CD4-positive, alpha-beta memory T cell (primary cell): ENCODE data around the gene SORL1. TPM values are rescaled to one million over a fixed set of nuclear protein-coding genes. Genes with fewer than 3 reads are reported as not detected.

Source experiments
- CTCF ChIA-PET: fragments of 350-600 bp; sonication (Branson Sonifier 250); formaldehyde crosslinking; loops from one replicate; lab custom pipeline; 2021; ENCODE audit warnings: inconsistent platforms; ENCODE audit not compliant: partially characterized antibody; lab: Charles Lee
- POLR2A ChIA-PET: fragments of 350-600 bp; sonication (Branson Sonifier 250); formaldehyde crosslinking; loops from one replicate; lab custom pipeline; 2021; ENCODE audit not compliant: partially characterized antibody; lab: Charles Lee
- DNase-seq, 5 donors: peaks; one replicate each; pipeline versions ENCODE4 v3.0.0 to v3.0.0-alpha.2; 2020 to 2022; ENCODE audit warnings: mixed read lengths in 1 of 5
- H3K27ac ChIP-seq: one replicate; pipeline ENCODE4 v1.7.0; 2013; ENCODE audit warnings: low read depth, low read length
- H3K27me3 ChIP-seq: 2 replicates; pipeline ENCODE4 v1.7.0; 2013; ENCODE audit warnings: mild to moderate bottlenecking, low read length, moderate library complexity; ENCODE audit not compliant: insufficient read depth
- H3K36me3 ChIP-seq: 2 replicates; pipeline ENCODE4 v1.7.0; 2013; ENCODE audit warnings: mild to moderate bottlenecking, low read length, moderate library complexity; ENCODE audit not compliant: insufficient read depth
- H3K4me1 ChIP-seq: 2 replicates; pipeline ENCODE4 v1.7.0; 2013; ENCODE audit warnings: mild to moderate bottlenecking, low read length, moderate library complexity; ENCODE audit not compliant: insufficient read depth
- H3K4me3 ChIP-seq, 2 donors: one replicate each; pipeline ENCODE4 v1.7.0; 2013; ENCODE audit warnings: low read length in 2 of 2, mild to moderate bottlenecking in 1 of 2
- H3K9me3 ChIP-seq, 2 donors: one replicate each; pipeline ENCODE4 v1.7.0; 2013; ENCODE audit warnings: low read length in 2 of 2, control low read depth in 1 of 2; ENCODE audit not compliant: control insufficient read depth in 1 of 2
- H3K27ac Mint-ChIP-seq, 7 donors: one replicate each; pipeline ENCODE4 v1.8.0; 2020 to 2021; ENCODE audit warnings: mixed read lengths in 7 of 7, mild to moderate bottlenecking in 6 of 7, inconsistent platforms in 3 of 7, moderate library complexity in 3 of 7
- H3K27me3 Mint-ChIP-seq, 2 donors: one replicate each; pipeline ENCODE4 v1.8.0; 2020 to 2021; ENCODE audit warnings: mixed read lengths in 2 of 2
- H3K36me3 Mint-ChIP-seq, 2 donors: one replicate each; pipeline ENCODE4 v1.8.0; 2020 to 2021; ENCODE audit warnings: mixed read lengths in 2 of 2, inconsistent platforms in 1 of 2, mild to moderate bottlenecking in 1 of 2
- H3K4me1 Mint-ChIP-seq, 4 donors: one replicate each; pipeline ENCODE4 v1.8.0; 2020 to 2021; ENCODE audit warnings: mixed read lengths in 4 of 4, mild to moderate bottlenecking in 1 of 4
- H3K4me3 Mint-ChIP-seq, 8 donors: one replicate each; pipeline ENCODE4 v1.8.0; 2020 to 2021; ENCODE audit warnings: mixed read lengths in 8 of 8, mild to moderate bottlenecking in 7 of 8, moderate library complexity in 6 of 8, inconsistent platforms in 3 of 8
- H3K9me3 Mint-ChIP-seq, 8 donors: one replicate each; pipeline ENCODE4 v1.8.0; 2020 to 2021; ENCODE audit warnings: mixed read lengths in 8 of 8, mild to moderate bottlenecking in 5 of 8, inconsistent platforms in 3 of 8, moderate library complexity in 1 of 8
- intact Hi-C: fragments of 100-400 bp; cut with micrococcal nuclease; formaldehyde crosslinking; loops from one replicate; pipeline ENCODE4 v1.15.1; 2023
- polyA plus RNA-seq, 2 donors: library from polyadenylated mRNA; unstranded; fragments of 300-500 nt; fragmentation: Illumina TruSeq; gene quantifications; one replicate each; pipeline ENCODE4 v1.2.3, GENCODE V29; 2021
- total RNA-seq, 2 experiments: library from RNA; stranded (reverse); gene quantifications; one replicate each; pipeline ENCODE4 v1.2.3, GENCODE V29; 2021

Gene SORL1
- total and polyA plus RNA-seq, 4 experiments from 2014 or later, result 159 to 660 (median 446) TPM

DNA sequence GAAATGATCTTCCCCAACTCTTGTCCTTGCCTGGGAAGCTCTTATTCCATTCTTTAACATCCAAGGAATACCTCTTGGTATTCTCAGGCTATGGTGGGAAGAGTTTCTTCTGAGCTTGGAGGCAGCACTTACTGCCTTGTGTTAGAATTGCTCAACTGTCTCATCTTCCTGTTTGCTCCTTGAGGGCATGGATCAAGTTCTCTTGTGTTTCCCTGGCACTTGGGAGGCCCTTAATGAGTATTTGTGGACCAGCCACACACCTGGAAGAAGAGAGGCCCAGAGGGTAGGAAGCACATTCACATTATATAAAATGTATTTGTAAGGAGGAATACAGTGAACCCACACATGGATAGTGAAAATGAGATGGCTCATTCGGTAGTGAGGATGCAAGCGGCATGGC lies 4.0 kb downstream of the SORL1 start:
- Mint-ChIP-seq H3K4me3 (peak overlapping the region; percentile 71 to 100 (median 96)), H3K27ac (peak overlapping the region; percentile 87 to 97 (median 95)), H3K27me3 (no peaks in the 10 kb centered on the region), H3K9me3 (no peaks in the 10 kb centered on the region), H3K4me1 (peaks cover 54 to 91% (median 70%) of the 10 kb centered on the region in 4 donors), H3K36me3 (peaks cover 41 to 65% of the 10 kb centered on the region in 2 donors)
- Histone ChIP-seq H3K27ac (peak overlapping the region; percentile 79), H3K4me1 (peaks cover 82% of the 10 kb centered on the region), H3K9me3 (no peaks in the 10 kb centered on the region), H3K4me3 (no peak overlapping the region), H3K27me3 (no peaks in the 10 kb centered on the region), H3K36me3 (no peaks in the 10 kb centered on the region)
- DNase-seq, result no peak
- ChIA-PET POLR2A (interaction anchor here (1.2 to 7.1 kb wide), 11 partner anchors 8 to 136 kb away, joined by 3 to 98 read pairs (median 6); no protein-coding TSS in a partner anchor), CTCF (interaction anchor here (1.4 to 1.5 kb wide), 3 partner anchors 12 to 129 kb away, joined by 4 to 6 read pairs (median 4); no protein-coding TSS in a partner anchor)
- intact Hi-C loops, result no loop called here

DNA sequence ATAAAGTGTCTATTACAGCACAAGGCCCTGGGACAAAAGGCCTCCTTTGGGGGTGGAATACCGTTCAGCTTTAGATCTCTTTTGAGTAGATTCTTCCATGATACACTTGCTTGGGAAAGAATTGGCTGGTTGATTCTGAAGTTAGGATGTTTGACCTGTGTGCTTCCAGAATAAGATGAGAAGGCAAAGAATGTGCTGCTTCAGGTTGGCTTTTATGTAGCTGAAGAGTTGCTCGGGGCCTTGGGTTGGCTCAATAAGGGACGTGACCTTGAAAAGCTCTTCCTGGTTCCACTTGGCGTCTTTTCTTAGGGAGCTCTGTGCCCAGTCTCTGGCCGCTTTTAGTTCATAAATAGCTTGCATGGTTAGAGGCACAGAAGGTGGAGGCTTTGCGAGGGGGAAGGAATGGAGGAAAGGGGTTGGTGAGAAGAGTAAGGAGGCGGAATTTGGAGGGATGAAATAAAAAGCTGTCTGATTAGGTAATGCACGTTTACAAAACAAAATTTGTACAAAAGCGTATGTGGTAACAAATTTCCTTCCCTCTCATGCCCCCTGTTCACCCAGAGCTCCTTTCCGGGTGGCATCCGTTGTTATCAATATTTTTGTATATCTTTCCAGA lies 4.8 kb downstream of the SORL1 start:
- Histone ChIP-seq H3K9me3 (no peaks in the 10 kb centered on the region), H3K27ac (peak overlapping the region; percentile 79), H3K4me1 (peaks cover 87% of the 10 kb centered on the region), H3K4me3 (no peak overlapping the region), H3K27me3 (no peaks in the 10 kb centered on the region), H3K36me3 (no peaks in the 10 kb centered on the region)
- H3K4me1 Mint-ChIP-seq, result peaks cover 60 to 94% (median 75%) of the 10 kb centered on the region in 4 donors
- ChIA-PET CTCF (interaction anchor here (0.7 to 1.5 kb wide), 6 partner anchors 11 to 140 kb away, joined by 3 to 6 read pairs (median 4); no protein-coding TSS in a partner anchor), POLR2A (interaction anchor here (0.7 to 7.1 kb wide), 15 partner anchors 7 to 164 kb away, joined by 3 to 98 read pairs (median 4); partner anchors contain the start of gene SC5D)
- H3K27ac Mint-ChIP-seq, result peak overlapping the region; percentile 83 to 97 (median 91)
- no peak for DNase-seq
- no peaks in the 10 kb centered on the region for H3K27me3 Mint-ChIP-seq
- peak overlapping the region; percentile 47 to 100 (median 84) for H3K4me3 Mint-ChIP-seq
- H3K36me3 Mint-ChIP-seq, result peaks cover 41 to 64% of the 10 kb centered on the region in 2 donors
- no peaks in the 10 kb centered on the region for H3K9me3 Mint-ChIP-seq
- intact Hi-C loops, result no loop called here

DNA sequence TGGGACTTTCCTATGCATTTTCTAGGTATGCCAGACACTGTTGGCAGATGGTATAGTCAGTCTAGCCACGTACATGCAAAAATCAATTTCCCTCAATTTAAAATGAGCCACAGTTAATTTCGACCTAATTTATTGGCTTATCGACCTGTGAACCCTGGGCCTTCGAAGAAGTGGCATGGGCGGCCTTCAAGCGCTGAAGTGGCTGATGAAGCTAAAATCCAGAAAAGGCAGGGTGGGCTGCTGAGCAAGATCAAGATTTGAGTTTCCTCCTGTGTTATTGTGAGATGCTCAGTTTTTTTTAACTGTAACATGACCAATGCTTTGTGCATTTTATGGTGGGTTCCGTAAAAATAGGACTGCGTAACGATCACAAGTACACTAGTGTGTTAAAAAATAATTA lies 6.4 kb downstream of the SORL1 start:
- Mint-ChIP-seq H3K36me3 (peaks cover 36 to 64% of the 10 kb centered on the region in 2 donors), H3K27ac (peak overlapping the region; percentile 83 to 98 (median 94)), H3K9me3 (no peaks in the 10 kb centered on the region), H3K4me1 (peaks cover 76 to 99% (median 91%) of the 10 kb centered on the region in 4 donors), H3K27me3 (no peaks in the 10 kb centered on the region), H3K4me3 (peak overlapping the region; percentile 57 to 99 (median 78))
- no peaks in the 10 kb centered on the region for H3K9me3 ChIP-seq
- H3K4me3 ChIP-seq, result peak overlapping the region; percentile 4 to 41
- H3K36me3 ChIP-seq, result no peaks in the 10 kb centered on the region
- POLR2A ChIA-PET, result interaction anchor here (0.6 to 14.5 kb wide), 11 partner anchors 8 to 166 kb away, joined by 3 to 462 read pairs (median 7); partner anchors contain the start of genes SC5D, SORL1 and SORL1-AS1
- intact Hi-C loops, result no loop called here
- peaks cover 100% of the 10 kb centered on the region for H3K4me1 ChIP-seq
- no peak for DNase-seq
- peak overlapping the region; percentile 44 for H3K27ac ChIP-seq
- CTCF ChIA-PET, result interaction anchor here (1.1 kb wide), 1 partner anchor 8 kb away, joined by 4 read pairs; no protein-coding TSS in a partner anchor
- no peaks in the 10 kb centered on the region for H3K27me3 ChIP-seq

DNA sequence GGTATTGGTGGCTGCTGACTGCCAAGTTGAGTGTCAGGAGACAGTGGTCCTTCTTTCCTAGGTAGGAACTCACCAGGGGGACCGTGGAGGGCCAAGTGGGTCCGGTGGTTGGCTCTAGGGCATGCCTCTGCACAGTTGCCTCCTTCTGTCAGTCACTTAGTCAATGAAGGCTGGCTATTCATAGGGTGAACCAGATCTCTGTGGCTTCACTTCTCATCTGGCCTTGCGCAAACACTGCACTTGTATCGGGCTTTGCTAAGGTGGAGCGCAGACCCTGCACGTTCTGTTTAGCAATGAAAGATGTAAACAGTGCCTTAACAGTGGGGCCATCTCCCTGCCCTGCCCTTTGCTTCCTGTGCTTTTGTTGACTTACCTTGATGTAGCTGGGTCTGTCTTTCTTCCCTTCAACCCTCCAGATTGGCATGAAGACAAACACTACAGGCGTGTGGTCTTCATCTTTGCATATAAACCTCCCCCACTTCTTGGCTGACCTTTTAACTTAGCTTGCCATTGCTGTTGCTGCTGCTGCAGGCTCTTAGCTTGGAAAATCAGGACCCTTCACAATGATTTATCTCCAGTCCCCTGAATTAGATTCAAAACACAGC lies 7.4 kb downstream of the SORL1 start:
- peaks cover 100% of the 10 kb centered on the region for H3K4me1 ChIP-seq
- H3K27me3 ChIP-seq, result no peaks in the 10 kb centered on the region
- Mint-ChIP-seq H3K9me3 (no peaks in the 10 kb centered on the region), H3K27me3 (no peaks in the 10 kb centered on the region), H3K36me3 (peaks cover 32 to 60% of the 10 kb centered on the region in 2 donors), H3K4me1 (peaks cover 83 to 99% (median 93%) of the 10 kb centered on the region in 4 donors), H3K27ac (peak overlapping the region; percentile 83 to 98 (median 94)), H3K4me3 (peak overlapping the region; percentile 57 to 99 (median 78))
- ChIA-PET CTCF (interaction anchor here (0.8 to 10.7 kb wide), 4 partner anchors 8 to 21 kb away, joined by 3 to 90 read pairs (median 6); partner anchors contain the start of genes SORL1 and SORL1-AS1), POLR2A (interaction anchor here (1.0 to 14.5 kb wide), 15 partner anchors 8 to 167 kb away, joined by 3 to 462 read pairs (median 6); partner anchors contain the start of genes SC5D, SORL1 and SORL1-AS1)
- DNase-seq, result peak; percentile 59 to 71 (median 67)
- H3K9me3 ChIP-seq, result no peaks in the 10 kb centered on the region
- H3K4me3 ChIP-seq, result peak overlapping the region; percentile 4 to 41
- peak overlapping the region; percentile 44 for H3K27ac ChIP-seq
- intact Hi-C loops, result no loop called here
- H3K36me3 ChIP-seq, result no peaks in the 10 kb centered on the region

DNA sequence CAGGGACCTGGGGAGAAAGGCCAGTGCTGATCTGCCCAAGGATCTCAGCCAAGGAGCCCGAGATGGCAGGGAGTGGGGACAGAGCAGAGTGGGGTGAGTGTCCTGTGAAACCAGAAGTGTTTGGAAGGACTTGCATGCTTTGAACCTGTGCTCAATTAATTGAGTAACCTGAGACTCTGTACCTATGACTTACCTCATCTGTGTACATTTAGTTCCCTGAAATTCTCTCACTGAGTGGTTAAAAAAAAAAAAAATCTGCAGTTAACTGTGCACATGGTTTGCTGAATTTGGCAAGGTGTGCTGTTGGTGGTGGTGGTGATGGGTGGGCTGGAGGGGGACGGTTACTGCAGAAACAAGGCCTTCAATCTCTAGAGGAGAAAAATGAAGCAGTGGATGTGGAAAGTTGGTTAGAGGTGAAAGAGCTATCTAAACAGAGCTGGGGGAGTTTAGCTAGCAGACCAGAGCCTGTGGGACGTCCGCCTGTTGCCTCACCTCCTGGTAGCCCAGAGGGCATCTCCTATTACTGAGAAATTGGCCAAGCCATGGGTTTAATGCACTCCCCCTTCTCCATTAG lies 8.9 kb downstream of the SORL1 start:
- Mint-ChIP-seq H3K36me3 (peaks cover 25 to 50% of the 10 kb centered on the region in 2 donors), H3K9me3 (no peaks in the 10 kb centered on the region)
- DNase-seq, result no peak

DNA sequence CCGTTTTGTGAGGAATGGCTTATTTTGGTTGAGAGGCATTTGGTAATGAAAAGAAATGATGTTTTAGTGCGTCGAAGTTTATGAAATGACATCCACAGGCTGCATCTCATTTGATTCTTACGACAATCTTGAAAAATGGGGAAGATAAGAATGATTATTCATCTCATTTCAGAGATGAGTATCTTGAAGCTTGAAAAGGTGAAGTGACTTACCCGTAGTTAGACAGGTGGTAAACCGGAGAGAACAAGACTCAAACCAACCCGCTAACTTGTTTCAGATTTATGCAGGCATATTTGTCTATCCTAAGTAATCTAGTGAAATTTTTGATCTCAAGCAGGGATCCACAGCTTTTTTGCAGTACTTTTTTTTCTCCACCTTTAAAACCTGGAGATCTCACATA lies 9.7 kb downstream of the SORL1 start:
- H3K27me3 Mint-ChIP-seq, result no peaks in the 10 kb centered on the region
- CTCF ChIA-PET, result interaction anchor here (0.7 to 10.7 kb wide), 5 partner anchors 11 to 134 kb away, joined by 3 to 90 read pairs (median 4); partner anchors contain the start of genes SORL1 and SORL1-AS1
- H3K4me1 Mint-ChIP-seq, result peaks cover 86 to 99% (median 94%) of the 10 kb centered on the region in 4 donors
- H3K27ac ChIP-seq, result peak overlapping the region; percentile 57
- no peak for DNase-seq
- POLR2A ChIA-PET, result interaction anchor here (0.7 to 14.5 kb wide), 8 partner anchors 7 to 135 kb away, joined by 3 to 462 read pairs (median 3); partner anchors contain the start of genes SORL1 and SORL1-AS1
- H3K27ac Mint-ChIP-seq, result peak overlapping the region; percentile 89 to 98 (median 93)
- no peaks in the 10 kb centered on the region for H3K36me3 ChIP-seq
- no peaks in the 10 kb centered on the region for H3K9me3 Mint-ChIP-seq
- H3K4me3 ChIP-seq, result no peak overlapping the region
- H3K36me3 Mint-ChIP-seq, result peaks cover 24 to 46% of the 10 kb centered on the region in 2 donors
- H3K4me1 ChIP-seq, result peaks cover 100% of the 10 kb centered on the region
- H3K4me3 Mint-ChIP-seq, result peak overlapping the region in 7 of 8 donors; percentile 33 to 91 (median 76)
- intact Hi-C loops, result no loop called here
- no peaks in the 10 kb centered on the region for H3K9me3 ChIP-seq
- no peaks in the 10 kb centered on the region for H3K27me3 ChIP-seq

More for the DNA sequence above, 8.9 kb downstream of the SORL1 start:
- no peak overlapping the region for H3K4me3 ChIP-seq
- peaks cover 100% of the 10 kb centered on the region for H3K4me1 ChIP-seq
- Mint-ChIP-seq H3K4me3 (peak overlapping the region in 7 of 8 donors; percentile 44 to 91 (median 76)), H3K27ac (peak overlapping the region; percentile 89 to 98 (median 93)), H3K27me3 (no peaks in the 10 kb centered on the region), H3K4me1 (peaks cover 84 to 100% (median 94%) of the 10 kb centered on the region in 4 donors)
- ChIA-PET POLR2A (interaction anchor here (0.8 to 14.5 kb wide), 8 partner anchors 10 to 134 kb away, joined by 3 to 462 read pairs (median 4); partner anchors contain the start of genes SORL1 and SORL1-AS1), CTCF (interaction anchor here (0.7 to 10.7 kb wide), 5 partner anchors 10 to 51 kb away, joined by 3 to 90 read pairs (median 5); partner anchors contain the start of genes SORL1 and SORL1-AS1)
- H3K27ac ChIP-seq, result peak overlapping the region; percentile 38
- H3K9me3 ChIP-seq, result no peaks in the 10 kb centered on the region
- H3K36me3 ChIP-seq, result no peaks in the 10 kb centered on the region
- no peaks in the 10 kb centered on the region for H3K27me3 ChIP-seq
- intact Hi-C loops, result no loop called here
